NB4 (cell line): ENCODE data around the gene MAS1.

Source experiments
- DNase-seq: peaks from one replicate; pipeline ENCODE4 v3.0.0; 2010; ENCODE audit warnings: low read depth
- H3K4me3 ChIP-seq: one replicate; pipeline ENCODE4 v1.5.1; 2011; ENCODE audit warnings: mild to moderate bottlenecking, low read depth, low read length, moderate library complexity
- MYC ChIP-seq: IDR thresholded peaks from 2 replicates; pipeline ENCODE4 v1.6.1; 2011; ENCODE audit warnings: low read depth, low read length
- POLR2A ChIP-seq: IDR thresholded peaks from 2 replicates; pipeline ENCODE4 v1.6.1; 2011; ENCODE audit warnings: mild to moderate bottlenecking; ENCODE audit not compliant: insufficient read length; ENCODE audit errors: extremely low read depth
- TF ChIP-seq, protein P1 (sequence below): IDR thresholded peaks from one replicate; pipeline ENCODE4 v1.5.1; 2012; ENCODE audit warnings: low read depth, low read length
- TF ChIP-seq, protein P2 (sequence below): IDR thresholded peaks from 2 replicates; pipeline ENCODE4 v1.6.1; 2011; ENCODE audit warnings: low read depth, low read length

The MAS1 gene

DNA sequence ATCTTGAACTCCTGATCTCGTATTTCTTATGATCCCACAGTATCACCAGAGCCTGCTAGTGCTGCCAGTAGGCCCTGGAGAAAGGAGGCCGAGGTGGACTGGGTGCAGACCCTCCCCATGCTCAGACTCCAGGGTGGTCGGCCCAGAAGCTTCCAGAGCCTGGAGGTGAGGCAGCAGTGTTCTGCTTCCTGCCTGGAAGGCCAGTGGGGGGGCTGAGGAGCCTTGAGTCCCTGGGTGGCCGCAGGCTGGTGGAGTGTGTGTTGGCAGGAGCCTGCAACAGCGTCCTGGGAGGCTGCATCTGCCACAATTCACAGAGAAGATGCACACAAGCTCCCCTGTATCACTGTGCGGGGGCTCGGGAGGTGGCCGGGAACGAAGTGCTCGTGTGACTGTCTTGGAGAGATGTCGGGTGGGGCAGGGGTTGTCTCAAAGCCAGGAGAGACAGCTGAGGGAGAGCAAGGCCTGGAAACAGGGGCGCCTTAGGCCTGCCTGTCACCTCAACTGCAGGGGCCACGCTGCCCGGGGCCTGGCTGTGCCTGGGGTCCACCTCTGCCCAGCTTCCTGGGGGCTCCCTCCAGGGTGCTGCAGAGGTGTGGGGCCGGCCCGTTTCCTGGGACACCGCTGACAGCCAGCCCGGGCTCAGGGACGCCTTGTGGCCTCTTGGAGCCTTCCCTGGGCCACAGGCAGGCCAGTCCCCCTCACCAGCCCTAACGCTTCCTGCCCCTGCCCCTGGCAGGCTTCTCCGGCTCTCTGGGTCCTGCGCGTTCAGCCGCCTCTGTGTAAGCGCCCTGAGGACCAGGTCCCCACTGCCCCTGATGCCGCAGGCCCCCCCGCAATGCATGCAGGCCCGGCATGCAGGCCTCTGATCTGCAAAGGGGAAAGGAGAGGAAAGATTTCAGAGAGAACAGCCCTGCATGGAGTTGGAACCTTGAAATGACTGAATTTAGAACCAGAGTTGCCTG is 24.2 kb upstream of the MAS1 start:
- no peak overlapping the region for H3K4me3 ChIP-seq
- TF ChIP-seq, protein P1, sequence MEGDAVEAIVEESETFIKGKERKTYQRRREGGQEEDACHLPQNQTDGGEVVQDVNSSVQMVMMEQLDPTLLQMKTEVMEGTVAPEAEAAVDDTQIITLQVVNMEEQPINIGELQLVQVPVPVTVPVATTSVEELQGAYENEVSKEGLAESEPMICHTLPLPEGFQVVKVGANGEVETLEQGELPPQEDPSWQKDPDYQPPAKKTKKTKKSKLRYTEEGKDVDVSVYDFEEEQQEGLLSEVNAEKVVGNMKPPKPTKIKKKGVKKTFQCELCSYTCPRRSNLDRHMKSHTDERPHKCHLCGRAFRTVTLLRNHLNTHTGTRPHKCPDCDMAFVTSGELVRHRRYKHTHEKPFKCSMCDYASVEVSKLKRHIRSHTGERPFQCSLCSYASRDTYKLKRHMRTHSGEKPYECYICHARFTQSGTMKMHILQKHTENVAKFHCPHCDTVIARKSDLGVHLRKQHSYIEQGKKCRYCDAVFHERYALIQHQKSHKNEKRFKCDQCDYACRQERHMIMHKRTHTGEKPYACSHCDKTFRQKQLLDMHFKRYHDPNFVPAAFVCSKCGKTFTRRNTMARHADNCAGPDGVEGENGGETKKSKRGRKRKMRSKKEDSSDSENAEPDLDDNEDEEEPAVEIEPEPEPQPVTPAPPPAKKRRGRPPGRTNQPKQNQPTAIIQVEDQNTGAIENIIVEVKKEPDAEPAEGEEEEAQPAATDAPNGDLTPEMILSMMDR: no peak
- TF ChIP-seq, protein P2, sequence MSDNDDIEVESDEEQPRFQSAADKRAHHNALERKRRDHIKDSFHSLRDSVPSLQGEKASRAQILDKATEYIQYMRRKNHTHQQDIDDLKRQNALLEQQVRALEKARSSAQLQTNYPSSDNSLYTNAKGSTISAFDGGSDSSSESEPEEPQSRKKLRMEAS: no peak
- TF ChIP-seq MYC (no peak), POLR2A (no peak)
- DNase-seq: no peak

DNA sequence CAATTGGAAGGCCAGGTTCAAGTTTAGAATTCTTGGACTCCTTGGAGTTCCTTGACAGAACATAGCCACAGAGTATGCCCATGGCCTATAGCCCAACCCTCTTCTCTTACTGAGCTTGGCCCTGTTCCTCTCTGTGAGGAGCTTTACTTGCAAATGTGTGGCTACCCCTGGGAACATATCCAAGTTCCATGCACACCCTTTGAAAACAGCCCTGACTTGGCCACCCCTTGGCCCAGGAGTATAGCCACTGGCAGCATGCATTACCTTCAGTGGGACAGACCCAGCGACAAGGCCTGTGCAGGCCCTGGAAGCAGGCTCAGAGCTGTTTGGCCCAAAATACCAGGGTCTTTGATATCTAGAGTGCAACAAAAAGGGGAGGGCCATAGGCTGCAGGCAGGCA is 19.5 kb upstream of the MAS1 start:
- no peak overlapping the region for H3K4me3 ChIP-seq
- TF ChIP-seq, protein P1: no peak
- TF ChIP-seq MYC: no peak
- TF ChIP-seq POLR2A: no peak
- TF ChIP-seq, protein P2: no peak
- no peak for DNase-seq

DNA sequence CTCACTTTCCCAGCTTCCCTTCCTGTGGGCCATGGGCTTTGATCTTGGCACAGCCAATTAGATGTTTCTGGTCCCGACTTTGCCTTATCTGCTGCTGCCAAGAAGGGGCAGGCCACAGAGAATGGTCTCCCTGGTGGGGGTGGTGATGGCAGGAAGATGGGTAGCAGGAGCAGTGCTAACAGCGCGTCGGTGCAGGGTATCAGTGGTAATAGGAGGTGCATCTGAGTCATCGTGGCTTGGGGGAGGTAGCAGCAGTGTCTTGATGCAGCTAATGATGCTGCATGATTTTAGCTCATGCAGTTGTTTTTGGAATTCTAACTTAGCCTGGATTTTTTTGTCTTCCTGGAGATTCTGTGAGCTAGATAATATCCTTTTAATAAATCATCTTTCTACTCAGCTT is 18.9 kb upstream of the MAS1 start:
- no peak overlapping the region for H3K4me3 ChIP-seq
- TF ChIP-seq MYC: no peak
- peak; percentile 56 for DNase-seq

DNA sequence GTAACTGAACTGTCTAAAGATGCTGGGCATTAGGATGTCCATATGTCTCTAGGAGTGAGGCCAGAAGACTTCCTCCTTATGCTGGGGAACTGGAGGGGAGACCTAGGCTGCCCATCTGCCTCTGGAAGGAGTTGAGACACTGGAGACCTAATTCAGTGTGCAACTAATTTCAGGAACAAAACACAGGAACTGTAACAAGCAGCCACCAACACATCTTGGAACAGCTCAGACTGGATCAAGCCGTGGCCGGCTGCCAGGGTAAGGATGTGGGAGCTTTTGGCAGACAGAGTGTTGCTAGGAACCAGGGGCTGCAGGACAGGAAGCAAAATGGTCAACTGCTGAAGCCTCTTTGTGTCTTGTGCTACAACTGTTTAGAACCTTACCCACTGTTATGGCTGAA is 16.4 kb upstream of the MAS1 start:
- DNase-seq: no peak
- TF ChIP-seq, protein P1: no peak
- H3K4me3 ChIP-seq: no peak overlapping the region

DNA sequence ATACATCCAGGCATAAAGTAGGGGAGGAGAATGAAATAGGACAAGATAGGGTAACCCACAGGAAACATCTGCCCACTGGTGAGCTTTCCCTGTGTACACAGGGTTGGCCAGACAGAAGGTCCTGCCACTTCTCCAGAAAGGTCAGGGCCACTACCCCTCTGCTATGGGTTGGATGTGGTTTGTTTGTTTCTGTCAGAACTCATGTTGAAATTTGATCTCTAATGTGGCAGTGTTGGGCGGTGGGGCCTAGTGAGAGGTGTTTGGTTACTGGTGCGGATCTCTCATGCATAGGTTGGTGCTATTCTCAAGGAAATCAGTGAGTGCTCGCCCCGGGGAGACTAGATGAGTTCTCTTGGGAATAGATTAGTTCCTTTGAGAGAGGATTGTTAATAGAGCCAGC is 15.6 kb upstream of the MAS1 start:
- no peak overlapping the region for H3K4me3 ChIP-seq
- DNase-seq: no peak
- TF ChIP-seq, protein P2: no peak
- TF ChIP-seq POLR2A: no peak
- TF ChIP-seq, protein P1: no peak
- no peak for TF ChIP-seq MYC

DNA sequence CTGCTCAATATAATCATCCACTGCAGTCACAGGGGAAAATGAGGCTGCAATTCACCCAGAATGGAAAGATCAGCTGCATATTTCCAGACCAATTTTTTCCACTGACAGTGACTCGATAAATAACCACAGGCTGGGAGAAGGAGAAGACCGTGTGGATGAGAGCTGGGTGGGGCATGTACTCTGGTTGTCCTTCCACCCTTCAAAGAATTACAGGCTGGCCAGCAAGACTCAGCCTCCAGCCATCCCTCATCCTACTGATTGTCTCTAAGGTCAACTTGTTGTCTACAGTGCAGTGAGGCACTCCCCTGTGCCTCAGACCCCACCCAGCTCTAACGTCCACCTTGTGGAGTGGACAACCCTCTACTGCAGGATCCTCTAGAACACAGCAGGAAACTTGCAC is 14.5 kb upstream of the MAS1 start:
- no peak for DNase-seq
- no peak overlapping the region for H3K4me3 ChIP-seq
- TF ChIP-seq, protein P2: no peak
- TF ChIP-seq, protein P1: no peak
- TF ChIP-seq POLR2A: no peak
- no peak for TF ChIP-seq MYC
